Urothelium cell line (cell line): ENCODE measurements around the gene GBE1.
A peak's percentile ranks its signal among the peaks of the same experiment; 100 is the strongest.

Experiments
- DNase-seq: peaks from one replicate; pipeline ENCODE4 v3.0.0; 2011; ENCODE audit warnings: low spot score, mixed read lengths
- FAIRE-seq: peaks from 2 replicates; lab custom pipeline; 2011; peaks lifted over from hg19 to GRCh38; lab: Jason Lieb, UNC

GBE1 gene

GRCh38 chr3:81707996-81708395 lies 53.4 kb downstream of the GBE1 start:
- FAIRE-seq (no peak), DNase-seq (no peak)

- FAIRE-seq (no peak), DNase-seq (no peak)
Observed at GRCh38 chr3:81702126-81702525, 59.3 kb downstream of the GBE1 start.

GRCh38 chr3:81699536-81700320 lies 61.7 kb downstream of the GBE1 start:
- DNase-seq (no peak), FAIRE-seq (no peak)

- no peak for DNase-seq
Observed at GRCh38 chr3:81696090-81696489, 65.4 kb downstream of the GBE1 start.

GRCh38 chr3:81695302-81695701 lies 66.1 kb downstream of the GBE1 start:
- DNase-seq = no peak

More at GRCh38 chr3:81696090-81696489, 65.4 kb downstream of the GBE1 start:
- FAIRE-seq = no peak

DNA sequence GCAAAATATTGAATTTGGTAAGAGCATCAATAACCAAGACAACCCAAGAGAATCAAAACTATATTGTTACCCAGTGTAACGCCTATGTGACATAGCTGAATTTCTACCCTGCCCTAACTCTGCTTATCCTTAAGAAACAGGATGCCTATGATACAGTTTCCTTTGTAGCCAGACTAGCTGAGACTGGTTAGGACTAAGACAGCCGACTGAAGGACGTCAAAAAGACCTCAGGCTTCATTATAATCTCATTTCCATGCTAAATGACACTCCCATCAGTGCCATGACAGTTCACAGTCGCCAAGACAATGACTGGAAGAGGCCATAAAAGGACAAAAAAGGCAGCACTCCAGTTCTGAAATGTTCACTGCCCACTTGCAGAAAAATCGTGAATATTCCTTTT lies 66.8 kb downstream of the GBE1 start:
- DNase-seq = no peak
- FAIRE-seq = no peak

More at GRCh38 chr3:81695302-81695701, 66.1 kb downstream of the GBE1 start:
- FAIRE-seq = no peak

GRCh38 chr3:81692766-81693165 lies 68.7 kb downstream of the GBE1 start:
- DNase-seq (no peak), FAIRE-seq (no peak)

DNA sequence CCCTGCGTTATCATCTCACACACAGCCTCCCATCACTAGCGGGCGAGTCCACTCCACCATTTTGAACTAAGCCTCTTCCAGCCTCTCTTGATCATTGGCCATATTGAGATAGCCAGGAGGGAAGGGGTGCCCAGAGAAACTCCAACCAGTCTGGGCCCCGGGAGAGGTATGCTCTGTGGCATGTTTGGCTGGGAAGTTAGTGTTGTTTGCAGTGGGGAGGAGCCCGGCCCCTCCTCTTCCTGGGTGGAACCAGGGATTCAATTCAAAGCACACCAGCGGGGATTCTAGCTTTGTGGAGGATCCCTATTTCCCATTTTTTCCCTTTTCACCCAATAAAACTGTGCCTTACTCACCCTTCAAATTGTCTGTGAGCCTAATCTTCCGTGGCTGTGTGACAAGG lies 71.8 kb downstream of the GBE1 start:
- FAIRE-seq (no peak), DNase-seq (no peak)

- FAIRE-seq (no peak), DNase-seq (no peak)
Observed at GRCh38 chr3:81684751-81685395, 76.6 kb downstream of the GBE1 start.

- no peak for FAIRE-seq
- no peak for DNase-seq
Observed at GRCh38 chr3:81676706-81677456, 84.6 kb downstream of the GBE1 start.

GRCh38 chr3:81674690-81675089 lies 86.8 kb downstream of the GBE1 start:
- FAIRE-seq (no peak), DNase-seq (no peak)

- no peak for DNase-seq
- FAIRE-seq = no peak
Observed at GRCh38 chr3:81668283-81668682, 93.2 kb downstream of the GBE1 start.

DNA sequence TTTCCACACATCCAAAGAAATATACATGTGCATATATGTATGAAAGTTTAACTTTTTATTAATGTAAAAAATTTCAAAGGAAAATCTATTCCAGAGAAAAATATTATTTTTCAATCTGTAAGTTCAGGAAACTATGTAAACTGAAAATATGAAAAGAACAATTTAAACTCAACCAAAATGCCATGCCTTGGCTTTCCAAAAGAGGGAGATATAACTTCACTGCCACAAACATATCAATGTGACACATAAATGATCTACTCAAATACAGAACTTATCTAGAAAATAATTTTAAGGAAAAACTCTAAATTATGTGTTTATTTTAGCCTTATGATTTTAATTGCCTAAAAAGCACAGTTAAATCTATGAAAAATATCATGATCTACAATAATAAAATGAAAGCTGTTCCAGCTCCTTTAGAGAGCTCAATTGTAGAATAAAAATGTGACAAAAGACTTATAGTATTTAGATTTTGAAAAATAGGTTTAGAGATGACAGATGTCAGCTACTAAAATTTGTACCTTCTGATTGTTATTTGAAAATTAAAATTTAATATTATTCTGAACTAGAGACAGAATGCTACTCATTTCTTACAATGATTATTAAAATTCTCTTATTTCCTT lies 94.8 kb downstream of the GBE1 start:
- FAIRE-seq (no peak), DNase-seq (peak; percentile 2)

- DNase-seq (no peak), FAIRE-seq (no peak)
Observed at GRCh38 chr3:81663114-81663513, 98.3 kb downstream of the GBE1 start.

DNA sequence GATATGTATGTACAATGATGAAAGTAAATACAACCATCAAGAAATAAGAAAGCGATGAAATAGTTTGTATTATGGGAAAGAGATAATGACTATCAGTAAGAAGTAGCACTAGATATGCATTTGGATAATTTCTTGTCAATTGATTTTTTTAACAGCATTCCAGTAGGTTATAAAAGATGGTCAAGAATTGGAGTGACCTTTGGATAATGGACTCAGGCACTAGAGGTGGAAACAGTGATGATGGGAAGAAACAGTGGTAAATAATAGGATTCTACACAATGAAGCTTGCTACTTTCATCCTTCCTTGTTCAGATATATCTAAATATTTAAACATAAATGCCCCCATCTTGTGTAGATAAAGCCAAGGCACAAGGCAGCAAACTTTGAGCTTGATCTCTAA lies 101.4 kb downstream of the GBE1 start:
- FAIRE-seq (no peak), DNase-seq (no peak)

DNA sequence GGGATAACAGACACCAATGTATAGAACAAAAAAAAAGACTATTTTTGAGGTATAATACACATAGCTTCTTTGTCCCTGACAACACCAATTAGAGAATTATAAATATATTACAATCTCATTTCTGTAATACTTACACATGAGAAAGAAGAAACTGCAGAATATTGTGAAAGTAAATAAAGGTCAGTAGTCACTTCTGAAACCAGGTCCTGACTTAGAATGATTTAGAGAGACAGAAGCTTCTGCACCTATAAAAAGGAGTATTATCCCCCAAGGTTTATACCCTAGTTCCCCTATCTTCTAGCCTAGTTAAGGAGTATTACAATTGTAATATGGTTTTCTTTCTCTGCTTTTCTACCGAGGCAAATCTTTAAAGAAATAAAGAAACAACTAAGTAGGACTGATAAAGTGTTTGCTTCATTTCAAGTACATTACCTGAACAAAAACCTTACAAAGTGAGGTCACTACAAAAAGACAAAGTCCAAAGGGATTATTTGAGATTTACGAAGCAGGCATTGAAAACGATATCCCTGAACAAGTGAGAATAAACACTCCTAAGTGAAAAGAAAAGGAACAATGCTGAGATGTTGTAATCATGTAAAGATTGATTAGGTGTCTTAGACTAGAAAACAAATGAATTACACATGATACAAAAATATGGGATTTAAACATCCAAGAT lies 103.0 kb downstream of the GBE1 start:
- no peak for FAIRE-seq

DNA sequence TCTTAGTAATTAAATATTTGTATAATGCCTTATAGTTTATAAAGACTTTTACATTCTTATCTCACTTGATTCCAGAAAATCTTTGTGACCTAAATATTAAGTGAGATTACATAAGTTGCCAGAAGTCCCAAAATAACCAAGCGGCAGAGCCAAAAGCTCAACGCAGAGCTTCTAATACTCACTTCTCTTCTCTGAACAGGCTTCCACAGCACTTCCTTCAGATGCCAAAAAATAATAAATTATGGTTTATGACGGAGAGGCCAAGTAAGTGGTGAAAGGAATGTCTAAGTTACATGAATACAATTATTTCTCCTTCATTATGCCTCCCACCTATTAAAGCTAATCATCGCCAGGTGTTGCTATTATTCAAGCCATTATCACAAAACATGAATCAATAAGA lies 110.3 kb downstream of the GBE1 start:
- no peak for DNase-seq
- FAIRE-seq = no peak

More for the DNA sequence above, 103.0 kb downstream of the GBE1 start:
- DNase-seq = no peak

GRCh38 chr3:81650187-81650586 lies 111.3 kb downstream of the GBE1 start:
- FAIRE-seq = no peak

GRCh38 chr3:81645248-81645647 lies 116.2 kb downstream of the GBE1 start:
- FAIRE-seq (no peak), DNase-seq (no peak)

More at GRCh38 chr3:81650187-81650586, 111.3 kb downstream of the GBE1 start:
- DNase-seq = no peak

GRCh38 chr3:81643721-81644120 lies 117.7 kb downstream of the GBE1 start:
- DNase-seq (no peak), FAIRE-seq (no peak)

DNA sequence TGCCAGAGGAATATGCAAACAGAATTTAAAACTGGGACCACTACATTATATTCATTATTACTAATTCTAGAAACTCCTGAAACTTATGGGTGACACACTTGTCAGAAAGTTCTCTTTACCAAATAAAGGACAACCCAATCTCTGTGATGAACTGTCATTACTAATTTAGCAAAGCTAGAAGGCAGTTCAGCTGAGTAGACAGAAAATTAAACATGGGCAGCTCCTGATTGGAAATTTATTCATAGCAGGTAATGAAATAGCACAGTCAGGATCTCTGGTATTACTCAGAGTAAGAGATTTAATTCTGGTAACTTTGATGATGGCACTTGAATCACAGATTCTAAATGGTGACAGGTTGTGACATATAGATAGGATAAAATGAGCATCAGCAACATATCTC lies 123.0 kb downstream of the GBE1 start:
- DNase-seq (no peak), FAIRE-seq (no peak)
